HCT116 (cell line): ENCODE data around the gene CDH24. TPM values are rescaled to one million over a fixed set of nuclear protein-coding genes. Genes with fewer than 3 reads are reported as not detected.

Experiments used
- ATAC-seq: fragments of 200-7000 bp; cut with Tn5 transposase; 2 replicates; pipeline ENCODE4 v1.9.1; 2020; ENCODE audit warnings: mild to moderate bottlenecking, moderate library complexity
- BruUV-seq: library from RNA; stranded (reverse); fragments of 400-500 nt; replicated peaks from 2 replicates; lab custom pipeline; 2021; lab: Mats Ljungman, UMichigan
- CTCF ChIA-PET: fragments of 300-600 bp; sonication (Branson Sonifier 250); formaldehyde crosslinking; loops from one replicate; lab custom pipeline; 2021; ENCODE audit warnings: antibody characterized with exemption; lab: Charles Lee
- POLR2A ChIA-PET: fragments of 300-600, 350-600 bp; sonication (Branson Sonifier 250); formaldehyde crosslinking; loops from one replicate; lab custom pipeline; 2021; ENCODE audit warnings: antibody characterized with exemption; lab: Charles Lee
- RAD21 ChIA-PET, 2 experiments: fragments of 300-600 bp; sonication (Branson Sonifier 250); formaldehyde crosslinking; loops; one replicate each; lab custom pipeline; 2023; ENCODE audit warnings: low total read pairs in 2 of 2; ENCODE audit not compliant: uncharacterized antibody in 2 of 2, unreplicated experiment in 2 of 2, low non-redundant PET in 1 of 2; lab: Charles Lee
- DNase-seq: peaks from one replicate; pipeline ENCODE4 v3.0.0-alpha.2; 2010; ENCODE audit warnings: low read depth, low spot score
- H2AFZ ChIP-seq: fragments of 200-600 bp; shearing (Covaris generic), sonication (generic); 2 replicates; pipeline ENCODE4 v1.6.1; 2017; ENCODE audit warnings: low read depth, mixed run types, mixed read lengths, antibody characterized with exemption, low read length; ENCODE audit not compliant: poor library complexity, severe bottlenecking
- H3K27ac ChIP-seq: 2 replicates; pipeline ENCODE4 v1.5.1; 2012; ENCODE audit warnings: low read depth, low read length
- H3K27me3 ChIP-seq: fragments of 200-600 bp; sonication (generic); 2 replicates; pipeline ENCODE4 v1.6.1; 2016; ENCODE audit warnings: mixed run types, low read length, mixed read lengths; ENCODE audit not compliant: insufficient read depth
- H3K36me3 ChIP-seq, 2 experiments: fragments of 200-500 bp in 1 of 2; fragments of 200-600 bp in 1 of 2; sonication (Bioruptor generic) in 1 of 2; sonication (generic) in 1 of 2; 2 replicates each; pipeline versions ENCODE4 v1.5.1 to v1.6.1; 2014 to 2016; ENCODE audit warnings: low read length in 2 of 2, inconsistent platforms in 1 of 2, mixed read lengths in 1 of 2, mixed run types in 1 of 2; ENCODE audit not compliant: insufficient read depth in 2 of 2, control insufficient read depth in 1 of 2
- H3K4me1 ChIP-seq, 2 experiments: fragments of 200-600 bp in 1 of 2; sonication (generic) in 1 of 2; 2 replicates each; pipeline versions ENCODE4 v1.5.1 to v1.6.1; 2012 to 2017; ENCODE audit warnings: low read length in 2 of 2, inconsistent platforms in 1 of 2, mild to moderate bottlenecking in 1 of 2, mixed read lengths in 1 of 2, mixed run types in 1 of 2, moderate library complexity in 1 of 2; ENCODE audit not compliant: insufficient read depth in 2 of 2, control insufficient read depth in 1 of 2
- H3K4me2 ChIP-seq: fragments of 200-600 bp; sonication (generic); 2 replicates; pipeline ENCODE4 v1.6.1; 2017; ENCODE audit warnings: mixed run types, low read length, mixed read lengths
- H3K4me3 ChIP-seq, 2 experiments: fragments of 200-600 bp in 1 of 2; sonication (generic) in 1 of 2; replicated peaks in 1 of 2; 2 replicates each; pipeline ENCODE4 v1.5.1; 2011 to 2016; ENCODE audit warnings: low read length in 2 of 2, control low read depth in 1 of 2, low read depth in 1 of 2, mild to moderate bottlenecking in 1 of 2, mixed read lengths in 1 of 2, mixed run types in 1 of 2
- H3K79me2 ChIP-seq: fragments of 200-600 bp; sonication (generic); 2 replicates; pipeline ENCODE4 v1.6.1; 2017; ENCODE audit warnings: mild to moderate bottlenecking, mixed run types, low read length, moderate library complexity, mixed read lengths; ENCODE audit not compliant: insufficient read depth
- H3K9ac ChIP-seq: fragments of 200-600 bp; sonication (generic); 2 replicates; pipeline ENCODE4 v1.6.1; 2016; ENCODE audit warnings: low read length, mixed read lengths
- H3K9me2 ChIP-seq: fragments of 200-600 bp; sonication (generic), shearing (Covaris generic); 2 replicates; pipeline ENCODE4 v1.6.1; 2017; ENCODE audit warnings: mixed run types, mild to moderate bottlenecking, moderate library complexity; ENCODE audit not compliant: insufficient read depth
- H3K9me3 ChIP-seq, 2 experiments: fragments of 200-500 bp in 1 of 2; fragments of 200-600 bp in 1 of 2; sonication (Bioruptor generic) in 1 of 2; sonication (generic) in 1 of 2; 2 replicates each; pipeline ENCODE4 v1.6.1; 2014 to 2017; ENCODE audit warnings: low read length in 2 of 2, mixed read lengths in 2 of 2, inconsistent platforms in 1 of 2, low read depth in 1 of 2, mild to moderate bottlenecking in 1 of 2, mixed run types in 1 of 2, moderate library complexity in 1 of 2; ENCODE audit not compliant: control insufficient read depth in 1 of 2, insufficient read depth in 1 of 2
- H4K20me1 ChIP-seq: fragments of 200-600 bp; sonication (generic), shearing (Covaris generic); 2 replicates; pipeline ENCODE4 v1.6.1; 2017; ENCODE audit warnings: mixed run types, mild to moderate bottlenecking, moderate library complexity; ENCODE audit not compliant: insufficient read depth
- ATF3 ChIP-seq: IDR thresholded peaks from 2 replicates; pipeline ENCODE4 v1.6.1; 2012
- CEBPB ChIP-seq: IDR thresholded peaks from 2 replicates; pipeline ENCODE4 v1.6.1; 2012; ENCODE audit warnings: low read depth
- EGR1 ChIP-seq: IDR thresholded peaks from 2 replicates; pipeline ENCODE4 v1.6.1; 2012; ENCODE audit warnings: low read depth
- ELF1 ChIP-seq: IDR thresholded peaks from 2 replicates; pipeline ENCODE4 v1.6.1; 2012; ENCODE audit warnings: low read depth, borderline replicate concordance
- EZH2 ChIP-seq: fragments of 200-600 bp; sonication (generic); IDR thresholded peaks from 2 replicates; pipeline ENCODE4 v1.6.1; 2017; ENCODE audit warnings: antibody characterized with exemption, mixed run types
- EZH2phosphoT487 ChIP-seq: fragments of 200-600 bp; IDR thresholded peaks from 2 replicates; pipeline ENCODE4 v1.6.1; 2018; ENCODE audit warnings: antibody characterized with exemption, borderline replicate concordance
- FOSL1 ChIP-seq: IDR thresholded peaks from 2 replicates; pipeline ENCODE4 v1.6.1; 2012; ENCODE audit warnings: low read depth
- JUND ChIP-seq: IDR thresholded peaks from 2 replicates; pipeline ENCODE4 v1.6.1; 2012
- MAX ChIP-seq: IDR thresholded peaks from 2 replicates; pipeline ENCODE4 v1.6.1; 2012
- POLR2A ChIP-seq: IDR thresholded peaks from 2 replicates; pipeline ENCODE4 v1.7.0; 2011; ENCODE audit warnings: borderline replicate concordance; ENCODE audit not compliant: insufficient read depth, insufficient read length; ENCODE audit errors: extremely low read depth
- POLR2AphosphoS5 ChIP-seq: IDR thresholded peaks from 2 replicates; pipeline ENCODE4 v1.6.1; 2011; ENCODE audit warnings: mild to moderate bottlenecking, low read depth, low read length, moderate library complexity
- RAD21 ChIP-seq: IDR thresholded peaks from 2 replicates; pipeline ENCODE4 v1.6.1; 2012; ENCODE audit warnings: low read depth, mild to moderate bottlenecking
- REST ChIP-seq: IDR thresholded peaks from 2 replicates; pipeline ENCODE4 v1.6.1; 2012; ENCODE audit warnings: low read depth
- SIN3A ChIP-seq: IDR thresholded peaks from 2 replicates; pipeline ENCODE4 v1.6.1; 2012; ENCODE audit warnings: low read depth
- YY1 ChIP-seq: IDR thresholded peaks from 2 replicates; pipeline ENCODE4 v1.6.1; 2011; ENCODE audit warnings: low read length, low read depth, moderate library complexity, mild to moderate bottlenecking; ENCODE audit not compliant: insufficient replicate concordance; ENCODE audit errors: extremely low read depth
- ZBTB33 ChIP-seq: IDR thresholded peaks from 2 replicates; pipeline ENCODE4 v1.6.1; 2011; ENCODE audit warnings: mild to moderate bottlenecking, low read length, moderate library complexity; ENCODE audit not compliant: insufficient replicate concordance; ENCODE audit errors: extremely low read depth
- ZFX ChIP-seq: fragments of 450-650 bp; IDR thresholded peaks from 2 replicates; pipeline ENCODE4 v1.6.1; 2017
- ZNF274 ChIP-seq: fragments of 200-500 bp; sonication (Bioruptor generic); IDR thresholded peaks from 2 replicates; pipeline ENCODE4 v1.6.1; 2014; ENCODE audit warnings: mild to moderate bottlenecking, low read depth, low read length, inconsistent platforms
- intact Hi-C: fragments of 100-400 bp; cut with micrococcal nuclease; formaldehyde crosslinking; loops from 2 replicates; pipeline ENCODE4 v1.10.0; 2022
- total RNA-seq: library from RNA; stranded (reverse); gene quantifications from one replicate; pipeline ENCODE4 v1.2.1, GENCODE V29; 2021; ENCODE audit not compliant: unreplicated experiment

The CDH24 gene
- total RNA-seq, 1 experiment from 2014 or later = 19.3 TPM

- no peak for DNase-seq
- POLR2A ChIA-PET = interaction anchor here (1.2 kb wide), 1 partner anchor 15 kb away, joined by 3 read pairs; the partner anchor contains the start of genes ACIN1 and C14orf119
- H2AFZ ChIP-seq = no peak overlapping the region
Observed at GRCh38 chr14:23080474-23080873, 23.2 kb upstream of the CDH24 start.

More at GRCh38 chr14:23080474-23080873, 23.2 kb upstream of the CDH24 start:
- Histone ChIP-seq H3K27me3 (no peaks in the 10 kb centered on the region), H3K9me3 (no peaks in the 10 kb centered on the region), H3K9me2 (no peaks in the 10 kb centered on the region), H3K36me3 (peaks cover 62 to 65% of the 10 kb centered on the region in 2 experiments), H3K9ac (no peak overlapping the region), H4K20me1 (no peaks in the 10 kb centered on the region), H3K4me1 (peaks cover 13 to 41% of the 10 kb centered on the region in 2 experiments), H3K4me3 (no peak overlapping the region), H3K4me2 (no peak overlapping the region), H3K79me2 (peaks cover 21% of the 10 kb centered on the region), H3K27ac (no peak overlapping the region)
- ChIA-PET RAD21 (no interaction called here), CTCF (interaction anchor here (3.5 kb wide), 1 partner anchor 9 kb away, joined by 12 read pairs; no protein-coding TSS in a partner anchor)
- no TSS peak for BruUV-seq
- TF ChIP-seq ZFX (no peak), POLR2A (no peak), JUND (no peak), MAX (no peak), REST (no peak), SIN3A (no peak), EZH2 (no peak), YY1 (no peak), ZBTB33 (no peak), EGR1 (no peak), EZH2phosphoT487 (no peak), RAD21 (no peak), FOSL1 (no peak), CEBPB (no peak), ZNF274 (no peak), ATF3 (no peak), POLR2AphosphoS5 (no peak), ELF1 (no peak)
- intact Hi-C loops = no loop called here
- no peak for ATAC-seq
